Liver (tissue), 9 donors: ENCODE data around the gene ZNF669. TPM values are rescaled to one million over a fixed set of nuclear protein-coding genes. Genes with fewer than 3 reads are reported as not detected.
A peak's percentile ranks its signal among the peaks of the same experiment; 100 is the strongest.

ENCODE experiments used
- DNase-seq: peaks from one replicate; pipeline ENCODE4 v3.0.0-alpha.2; 2017; ENCODE audit warnings: low spot score
- H3K27ac ChIP-seq, 2 donors: one replicate each; pipeline ENCODE4 v1.7.0; 2013; ENCODE audit warnings: inconsistent platforms in 2 of 2, low read length in 2 of 2, control low read depth in 1 of 2, low read depth in 1 of 2, mild to moderate bottlenecking in 1 of 2
- H3K27me3 ChIP-seq, 4 donors: one replicate each; pipeline versions ENCODE4 v1.6.1 to v1.7.0; 2013; ENCODE audit warnings: low read length in 3 of 4, inconsistent platforms in 1 of 4, mild to moderate bottlenecking in 1 of 4, moderate library complexity in 1 of 4; ENCODE audit not compliant: control insufficient read depth in 4 of 4, insufficient read depth in 4 of 4
- H3K36me3 ChIP-seq, 4 donors: one replicate each; pipeline versions ENCODE4 v1.6.1 to v1.7.0; 2013; ENCODE audit warnings: low read length in 3 of 4, mild to moderate bottlenecking in 3 of 4, low read depth in 1 of 4, moderate library complexity in 1 of 4; ENCODE audit not compliant: control insufficient read depth in 4 of 4, insufficient read depth in 3 of 4
- H3K4me1 ChIP-seq, 4 donors: one replicate each; pipeline versions ENCODE4 v1.6.1 to v1.7.0; 2013; ENCODE audit warnings: low read length in 3 of 4, mild to moderate bottlenecking in 3 of 4, moderate library complexity in 1 of 4; ENCODE audit not compliant: control insufficient read depth in 4 of 4, insufficient read depth in 4 of 4
- H3K4me3 ChIP-seq, 3 donors: one replicate each; pipeline versions ENCODE4 v1.6.1 to v1.7.0; 2013; ENCODE audit warnings: low read length in 3 of 3, control low read depth in 1 of 3, low read depth in 1 of 3, mild to moderate bottlenecking in 1 of 3
- H3K9ac ChIP-seq, 2 donors: one replicate each; pipeline ENCODE4 v1.7.0; 2013; ENCODE audit warnings: low read length in 2 of 2, mild to moderate bottlenecking in 2 of 2, moderate library complexity in 2 of 2, control low read depth in 1 of 2, low read depth in 1 of 2
- H3K9me3 ChIP-seq, 4 donors: one replicate each; pipeline versions ENCODE4 v1.6.1 to v1.7.0; 2013; ENCODE audit warnings: low read length in 3 of 4; ENCODE audit not compliant: control insufficient read depth in 4 of 4
- ATF3 ChIP-seq: IDR thresholded peaks from 2 replicates; pipeline ENCODE4 v1.6.1; 2016; ENCODE audit warnings: antibody characterized with exemption
- CTCF ChIP-seq: fragments of 150-350 bp; IDR thresholded peaks from 2 replicates; pipeline ENCODE4 v1.5.1; 2017; ENCODE audit warnings: improper control_type of control experiment, low read depth, low read length; ENCODE audit not compliant: missing input control
- EGR1 ChIP-seq, 2 donors: IDR thresholded peaks; 2 replicates each; pipeline ENCODE4 v1.6.1; 2016 to 2018; ENCODE audit warnings: antibody characterized with exemption in 2 of 2, low read depth in 2 of 2
- FOXA2 ChIP-seq: IDR thresholded peaks from 2 replicates; pipeline ENCODE4 v1.6.1; 2016; ENCODE audit warnings: antibody characterized with exemption
- HNF4A ChIP-seq, 2 donors: conservative IDR thresholded peaks; 2 replicates each; pipeline ENCODE4 v1.6.1; 2016; ENCODE audit warnings: antibody characterized with exemption in 2 of 2, mild to moderate bottlenecking in 2 of 2
- HNF4G ChIP-seq: IDR thresholded peaks from 2 replicates; pipeline ENCODE4 v1.6.1; 2016; ENCODE audit warnings: antibody characterized with exemption
- MAX ChIP-seq: IDR thresholded peaks from 2 replicates; pipeline ENCODE4 v1.6.1; 2016; ENCODE audit warnings: antibody characterized with exemption
- NR2F2 ChIP-seq: IDR thresholded peaks from 2 replicates; pipeline ENCODE4 v1.6.1; 2016; ENCODE audit warnings: antibody characterized with exemption
- RAD21 ChIP-seq, 2 donors: IDR thresholded peaks; 2 replicates each; pipeline ENCODE4 v1.6.1; 2016; ENCODE audit warnings: antibody characterized with exemption in 2 of 2, mild to moderate bottlenecking in 2 of 2
- REST ChIP-seq: IDR thresholded peaks from 2 replicates; pipeline ENCODE4 v1.6.1; 2016; ENCODE audit warnings: antibody characterized with exemption, mild to moderate bottlenecking
- RXRA ChIP-seq, 2 donors: IDR thresholded peaks; 2 replicates each; pipeline ENCODE4 v1.6.1; 2017 to 2018; ENCODE audit warnings: antibody characterized with exemption in 2 of 2, mild to moderate bottlenecking in 1 of 2
- SP1 ChIP-seq: IDR thresholded peaks from 2 replicates; pipeline ENCODE4 v1.6.1; 2018; ENCODE audit warnings: antibody characterized with exemption, mild to moderate bottlenecking
- TAF1 ChIP-seq: conservative IDR thresholded peaks from 2 replicates; pipeline ENCODE4 v1.6.1; 2016; ENCODE audit warnings: antibody characterized with exemption, mild to moderate bottlenecking
- YY1 ChIP-seq: IDR thresholded peaks from 2 replicates; pipeline ENCODE4 v1.6.1; 2016; ENCODE audit warnings: antibody characterized with exemption, mild to moderate bottlenecking
- ZBTB33 ChIP-seq: IDR thresholded peaks from 2 replicates; pipeline ENCODE4 v1.6.1; 2016; ENCODE audit warnings: antibody characterized with exemption
- WGBS: extraction: QIAGEN DNeasy Blood & Tissue Kit; methylation state at CpG from one replicate; pipeline ENCODE4 v1.1.7; 2013; 5-methylcytosine and 5-hydroxymethylcytosine counted together
- polyA plus RNA-seq, 2 donors: library from polyadenylated mRNA; stranded (reverse) in 1 of 2; unstranded in 1 of 2; fragments of 200-250 nt in 1 of 2; fragments of >200 nt in 1 of 2; fragmentation: Nextera tagmentation in 1 of 2; extraction: Ambion mirVana in 1 of 2; gene quantifications; one replicate each; pipeline versions ENCODE4 v1.2.1 to v1.2.3, GENCODE V29; 2013 to 2015
- total RNA-seq, 2 donors: library from RNA; depleted of rRNA; stranded (reverse); fragments of >200 nt; gene quantifications; one replicate each; pipeline ENCODE4 v1.2.3, GENCODE V29; 2014
- donor health status: healthy.
- donor health status: healthy.
- donor health status: healthy.
- donor health status: healthy.
- donor health status: healthy.

Gene ZNF669
- total and polyA plus RNA-seq, 4 donors = 1.2 to 4.2 (median 2.2) TPM

- Histone ChIP-seq H3K36me3 (peaks cover 0 to 5% (median 0%) of the 10 kb centered on the region in 4 donors), H3K9ac (no peak overlapping the region), H3K27ac (no peak overlapping the region), H3K27me3 (no peaks in the 10 kb centered on the region), H3K4me1 (no peaks in the 10 kb centered on the region), H3K9me3 (peaks cover 16 to 48% (median 26%) of the 10 kb centered on the region in 4 donors), H3K4me3 (no peak overlapping the region)
- no peak for TF ChIP-seq ATF3
- TF ChIP-seq ZBTB33 = no peak
- TF ChIP-seq TAF1 = no peak
- TF ChIP-seq REST = no peak
- no peak for TF ChIP-seq CTCF
- TF ChIP-seq FOXA2 = no peak
- TF ChIP-seq HNF4A (conservative IDR thresholded peaks at IDR 0.05) = no peak
- no peak for TF ChIP-seq HNF4G
- TF ChIP-seq RXRA (IDR thresholded peaks at IDR 0.05) = no peak
- TF ChIP-seq RAD21 (IDR thresholded peaks at IDR 0.05) = no peak
- DNase-seq = no peak
- 94% methylated on average over 2 of the region's 2 CpGs for WGBS
These were observed 48.1 kb downstream of the ZNF669 start for GRCh38 chr1:247056071-247056470.

GRCh38 chr1:247054992-247055415, 49.2 kb downstream of the ZNF669 start:
- H3K36me3 ChIP-seq = peaks cover 0 to 5% (median 0%) of the 10 kb centered on the region in 4 donors
- H3K9ac ChIP-seq = no peak overlapping the region
- H3K4me3 ChIP-seq = peak overlapping the region in 1 of 3 donors; percentile 0
- no peak overlapping the region for H3K27ac ChIP-seq
- H3K27me3 ChIP-seq = no peaks in the 10 kb centered on the region
- DNase-seq = no peak
- WGBS = 75% methylated on average over 2 of the region's 2 CpGs
- no peaks in the 10 kb centered on the region for H3K4me1 ChIP-seq
- peaks cover 18 to 49% (median 27%) of the 10 kb centered on the region in 4 donors for H3K9me3 ChIP-seq
- TF ChIP-seq CTCF = no peak
- TF ChIP-seq TAF1 = no peak
- TF ChIP-seq YY1 = no peak
- no peak for TF ChIP-seq HNF4A (conservative IDR thresholded peaks at IDR 0.05)
- TF ChIP-seq HNF4G = no peak
- TF ChIP-seq NR2F2 = no peak
- TF ChIP-seq EGR1 (IDR thresholded peaks at IDR 0.05; ENCODE audit: low read depth in 2 of 2) = no peak
- no peak for TF ChIP-seq ZBTB33
- no peak for TF ChIP-seq RAD21 (IDR thresholded peaks at IDR 0.05)
- TF ChIP-seq REST = no peak
- no peak for TF ChIP-seq RXRA (IDR thresholded peaks at IDR 0.05)
- no peak for TF ChIP-seq SP1
- TF ChIP-seq MAX = no peak
